Esophagus muscularis mucosa (tissue), 4 donors: ENCODE measurements around the gene OR5K3.

Experiments
- EP300 ChIP-seq: sonication (generic); formaldehyde crosslinking; IDR thresholded peaks from one replicate; pipeline ENCODE4 v1.6.1; 2017; ENCODE audit warnings: antibody characterized with exemption
- POLR2A ChIP-seq: fragments of 450-650 bp; IDR thresholded peaks from one replicate; pipeline ENCODE4 v1.6.1; 2017; ENCODE audit warnings: antibody characterized with exemption, moderate library complexity, mild to moderate bottlenecking, low read depth
- POLR2AphosphoS5 ChIP-seq, 2 donors: sonication (generic); formaldehyde crosslinking; IDR thresholded peaks; one replicate each; pipeline ENCODE4 v1.6.1; 2017; ENCODE audit warnings: antibody characterized with exemption in 2 of 2
- TF ChIP-seq, protein P1 (sequence below), 3 experiments: fragments of 200-600 bp in 2 of 3; fragments of 450-650 bp in 1 of 3; sonication (generic) in 2 of 3; IDR thresholded peaks; one replicate each; pipeline ENCODE4 v1.5.1; 2017 to 2019; ENCODE audit warnings: antibody characterized with exemption in 3 of 3, mild to moderate bottlenecking in 2 of 3, moderate library complexity in 1 of 3

DNA sequence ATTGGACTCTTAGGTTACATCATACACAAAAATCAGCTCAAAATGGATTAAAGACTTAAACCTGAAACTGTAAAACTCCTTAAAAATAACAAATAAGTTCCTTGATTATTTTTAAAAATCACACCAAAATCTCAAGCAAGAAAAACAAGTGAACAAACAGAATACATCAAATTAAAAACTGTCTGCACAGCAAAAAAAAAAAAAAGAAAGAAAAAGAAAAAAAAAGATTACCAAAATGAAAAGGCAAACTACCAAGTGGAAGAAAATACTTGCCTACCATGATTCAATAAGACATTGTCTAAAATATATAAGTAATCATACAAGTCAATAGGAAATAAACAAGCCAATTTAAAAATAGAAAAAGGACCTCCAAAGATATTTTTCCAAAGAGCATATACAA lies 19.3 kb upstream of the OR5K3 start:
- TF ChIP-seq POLR2A (no peak), POLR2AphosphoS5 (IDR thresholded peaks at IDR 0.05) (no peak), EP300 (no peak)
- TF ChIP-seq, protein P1, sequence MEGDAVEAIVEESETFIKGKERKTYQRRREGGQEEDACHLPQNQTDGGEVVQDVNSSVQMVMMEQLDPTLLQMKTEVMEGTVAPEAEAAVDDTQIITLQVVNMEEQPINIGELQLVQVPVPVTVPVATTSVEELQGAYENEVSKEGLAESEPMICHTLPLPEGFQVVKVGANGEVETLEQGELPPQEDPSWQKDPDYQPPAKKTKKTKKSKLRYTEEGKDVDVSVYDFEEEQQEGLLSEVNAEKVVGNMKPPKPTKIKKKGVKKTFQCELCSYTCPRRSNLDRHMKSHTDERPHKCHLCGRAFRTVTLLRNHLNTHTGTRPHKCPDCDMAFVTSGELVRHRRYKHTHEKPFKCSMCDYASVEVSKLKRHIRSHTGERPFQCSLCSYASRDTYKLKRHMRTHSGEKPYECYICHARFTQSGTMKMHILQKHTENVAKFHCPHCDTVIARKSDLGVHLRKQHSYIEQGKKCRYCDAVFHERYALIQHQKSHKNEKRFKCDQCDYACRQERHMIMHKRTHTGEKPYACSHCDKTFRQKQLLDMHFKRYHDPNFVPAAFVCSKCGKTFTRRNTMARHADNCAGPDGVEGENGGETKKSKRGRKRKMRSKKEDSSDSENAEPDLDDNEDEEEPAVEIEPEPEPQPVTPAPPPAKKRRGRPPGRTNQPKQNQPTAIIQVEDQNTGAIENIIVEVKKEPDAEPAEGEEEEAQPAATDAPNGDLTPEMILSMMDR (IDR thresholded peaks at IDR 0.05), result no peak
